Activated CD4-positive, alpha-beta T cell treated with anti-CD3 and anti-CD28 coated beads, Interleukin-2, amount 50 U/mL, for 1 hour (primary cell): Measurements from ENCODE around the gene CCL4L2.
"Not testable (repeated sequence)": the region's sequence is repeated elsewhere in the genome, so short reads cannot be mapped to it uniquely, and the experiment has no call there.

ENCODE experiments used
- DNase-seq: peaks from one replicate; pipeline ENCODE4 v3.0.0-alpha.2; 2020

The CCL4L2 gene

GRCh38 chr17:36195434-36196130, 15.3 kb upstream of the CCL4L2 start:
- DNase-seq, result no peak

- DNase-seq, result no peak
Measured at GRCh38 chr17:36196131-36196486, 14.8 kb upstream of the CCL4L2 start.

GRCh38 chr17:36197387-36197703, 13.5 kb upstream of the CCL4L2 start:
- DNase-seq, result no peak

GRCh38 chr17:36198831-36199465, 11.9 kb upstream of the CCL4L2 start:
- no peak for DNase-seq

DNA sequence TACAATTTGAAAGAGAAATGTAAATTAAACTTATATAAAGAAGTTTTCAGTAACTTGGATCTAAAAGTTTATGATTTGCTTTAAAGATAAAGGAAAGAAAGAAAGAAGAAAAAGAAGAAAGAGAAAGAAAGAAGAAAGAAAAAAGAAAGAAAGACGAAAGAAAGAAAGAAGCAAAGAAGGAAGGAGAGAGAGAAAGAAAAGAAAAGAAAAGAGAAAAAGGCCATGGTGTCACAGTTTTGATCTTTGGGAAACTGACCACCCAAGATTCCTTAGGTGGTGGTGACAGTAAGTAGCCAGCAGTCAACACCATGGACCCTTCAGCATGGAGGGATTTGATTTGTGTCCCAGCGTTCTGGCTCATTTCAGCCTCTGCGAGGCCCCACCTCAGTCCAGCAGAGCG, 9.8 kb upstream of the CCL4L2 start:
- not testable (repeated sequence) for DNase-seq

DNA sequence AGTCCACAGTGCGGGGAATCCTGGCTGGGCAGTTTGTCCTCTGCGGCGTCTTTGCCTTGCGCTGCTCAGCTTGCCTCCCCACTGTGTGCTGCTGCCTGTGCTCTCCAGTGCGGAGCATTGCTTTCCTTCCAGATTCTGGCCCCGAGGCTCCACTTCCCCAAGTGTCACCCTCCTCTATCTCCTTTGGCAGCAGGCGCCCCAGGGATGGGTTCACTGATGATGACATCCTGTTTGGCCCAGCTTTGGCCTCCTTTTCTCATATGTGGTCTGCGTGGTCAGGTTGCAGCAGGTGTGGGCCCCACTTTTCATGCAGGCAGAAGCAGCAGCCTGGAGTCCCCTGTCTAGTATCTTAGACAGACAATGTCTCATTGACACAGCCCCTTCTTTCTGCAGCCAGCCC, 9.4 kb upstream of the CCL4L2 start:
- not testable (repeated sequence) for DNase-seq

DNA sequence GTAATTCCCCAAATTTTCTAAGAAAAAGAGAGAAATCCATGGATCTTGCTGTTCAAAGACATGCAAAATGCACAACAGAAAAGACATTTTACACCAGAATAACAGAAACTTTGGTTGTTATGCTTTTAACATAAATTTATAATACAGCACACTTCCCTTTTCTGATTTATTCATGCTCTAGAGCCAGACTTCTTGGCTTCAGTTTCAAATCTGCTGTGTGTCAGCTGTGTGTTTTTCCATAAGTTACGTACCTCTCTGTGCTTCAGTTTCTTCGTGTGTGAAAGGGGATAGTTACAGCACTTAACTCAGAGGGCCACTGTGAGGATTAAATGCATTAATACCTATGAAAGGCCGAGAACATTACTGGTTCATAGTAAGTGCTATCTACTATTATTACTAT, 7.5 kb upstream of the CCL4L2 start:
- no peak for DNase-seq

- no peak for DNase-seq
Measured at GRCh38 chr17:36204724-36205500, 6.0 kb upstream of the CCL4L2 start.

GRCh38 chr17:36205637-36206485, 5.0 kb upstream of the CCL4L2 start:
- DNase-seq, result no peak

- not testable (repeated sequence) for DNase-seq
Measured at GRCh38 chr17:36206486-36206821, 4.4 kb upstream of the CCL4L2 start.

DNA sequence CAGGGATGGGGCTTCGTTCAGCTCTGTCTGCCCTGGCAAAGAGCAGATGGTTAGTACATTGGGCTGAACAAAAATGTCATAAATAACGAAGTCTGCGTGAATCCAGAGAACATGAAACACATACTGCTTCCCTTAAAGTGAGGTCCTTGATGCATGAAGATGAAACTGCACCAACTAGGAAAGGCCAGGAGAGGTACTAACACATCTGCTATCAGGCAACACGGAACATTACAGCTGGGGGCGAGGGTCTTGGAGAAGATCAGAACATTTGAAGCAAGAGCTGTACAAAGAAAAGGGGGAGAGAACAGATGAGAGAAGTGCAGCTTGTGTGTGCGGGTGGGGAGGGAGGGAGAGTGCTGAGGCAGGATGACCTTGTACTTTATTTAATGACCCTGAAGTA, 3.5 kb upstream of the CCL4L2 start:
- DNase-seq, result not testable (repeated sequence)

DNA sequence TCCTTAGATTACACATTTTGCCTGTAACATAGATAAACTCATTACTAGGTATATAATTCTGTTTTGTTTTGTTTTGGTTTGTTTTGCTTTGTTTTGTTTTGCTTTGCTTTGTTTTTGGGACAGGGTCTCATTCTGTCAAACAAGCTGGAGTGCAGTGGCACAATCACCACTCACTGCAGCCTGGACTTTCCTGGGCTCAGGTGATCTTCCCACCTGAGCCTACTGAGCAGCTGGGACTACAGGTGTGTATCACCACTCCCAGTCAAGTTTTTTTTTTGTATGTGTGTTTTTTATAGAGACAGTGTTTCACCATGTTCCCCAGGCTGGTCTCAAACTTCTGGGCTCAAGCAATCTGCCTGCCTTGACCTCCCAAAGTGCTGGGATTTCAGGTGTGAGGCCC, 1.3 kb upstream of the CCL4L2 start:
- no peak for DNase-seq

- not testable (repeated sequence) for DNase-seq
Measured at GRCh38 chr17:36211484-36212271, 815 bp downstream of the CCL4L2 start.

GRCh38 chr17:36212272-36212605, 1.4 kb downstream of the CCL4L2 start:
- no peak for DNase-seq

DNA sequence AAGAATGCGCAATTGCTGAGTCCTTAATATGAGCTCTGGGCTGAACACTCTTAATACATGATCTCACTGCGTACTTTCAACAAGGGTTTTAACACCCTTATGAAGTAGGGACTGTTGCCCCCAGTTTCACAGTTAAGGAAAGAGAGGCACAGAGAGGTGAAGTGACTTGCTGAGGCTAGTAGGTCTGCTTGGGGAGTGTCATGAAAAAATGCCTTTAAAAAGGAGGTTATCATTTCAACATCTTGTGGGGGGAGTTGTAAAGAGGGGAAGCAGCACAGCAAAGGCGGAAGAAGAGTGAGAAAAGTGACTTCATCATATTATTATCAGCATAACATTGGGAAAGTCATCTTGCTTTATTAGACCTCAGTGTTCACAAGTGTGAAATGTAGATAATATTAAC, 2.1 kb downstream of the CCL4L2 start:
- DNase-seq, result no peak

DNA sequence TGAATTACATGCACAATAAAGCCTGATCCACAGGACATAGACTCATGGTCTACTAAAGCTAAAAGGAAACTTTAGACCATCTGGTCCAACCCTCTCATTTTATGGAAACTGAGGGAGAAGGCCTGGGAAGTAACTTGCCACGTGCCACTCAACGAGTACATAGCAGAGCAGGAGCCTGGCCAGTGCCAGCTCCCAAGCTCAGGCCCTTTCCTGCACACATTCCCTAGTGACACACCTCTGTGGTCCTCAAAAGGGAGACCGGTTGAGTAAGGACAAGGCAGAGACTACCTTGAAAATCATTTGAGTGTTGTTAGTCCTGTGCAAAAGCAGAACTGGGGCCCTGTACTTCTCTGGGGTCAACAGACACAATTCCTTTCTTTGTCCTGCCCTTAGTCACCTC, 2.8 kb downstream of the CCL4L2 start:
- DNase-seq, result no peak

- no peak for DNase-seq
Measured at GRCh38 chr17:36214918-36215317, 4.1 kb downstream of the CCL4L2 start.

DNA sequence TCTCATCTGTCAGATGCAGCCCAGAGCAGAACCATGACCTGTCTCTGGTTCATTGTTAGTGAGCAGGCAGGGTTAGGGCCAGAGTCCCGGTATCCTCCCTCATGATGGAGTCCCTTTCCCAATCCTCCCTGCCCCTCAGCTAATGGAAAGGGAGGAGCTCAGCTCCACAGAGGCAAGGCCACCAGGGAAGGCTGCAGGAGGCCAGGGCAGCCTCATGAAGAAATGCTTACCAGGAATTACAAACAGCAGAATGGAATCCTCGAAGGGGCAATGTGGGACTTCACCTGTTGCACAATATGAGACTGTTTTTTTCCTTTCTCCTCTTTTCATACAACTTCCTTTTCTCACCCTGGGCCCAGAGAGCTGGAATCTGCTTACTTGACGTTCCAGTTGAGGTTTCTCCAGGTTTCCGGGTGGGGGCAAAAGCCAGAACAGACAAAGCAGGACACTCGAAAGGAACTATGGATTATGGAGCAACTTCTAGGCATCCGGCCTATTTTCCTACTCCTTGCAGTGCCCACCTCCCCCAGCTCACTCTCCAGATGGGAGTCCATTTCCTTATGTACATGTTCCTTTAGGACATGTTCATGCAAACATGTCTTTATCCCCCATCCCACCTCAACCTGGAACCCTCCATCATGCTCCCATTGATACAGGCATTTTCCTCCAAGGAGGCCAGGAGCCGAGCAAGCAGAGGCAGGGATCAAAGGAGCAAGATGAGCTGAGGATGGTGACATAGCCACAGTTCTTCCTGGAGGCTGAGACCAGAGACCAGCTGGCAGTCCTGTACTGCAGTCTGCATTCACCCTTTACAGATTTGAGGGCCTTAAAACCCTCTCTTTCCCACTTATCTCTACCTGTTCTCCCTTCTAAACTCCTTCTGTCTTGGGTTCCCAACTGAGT, 4.8 kb downstream of the CCL4L2 start:
- not testable (repeated sequence) for DNase-seq

DNA sequence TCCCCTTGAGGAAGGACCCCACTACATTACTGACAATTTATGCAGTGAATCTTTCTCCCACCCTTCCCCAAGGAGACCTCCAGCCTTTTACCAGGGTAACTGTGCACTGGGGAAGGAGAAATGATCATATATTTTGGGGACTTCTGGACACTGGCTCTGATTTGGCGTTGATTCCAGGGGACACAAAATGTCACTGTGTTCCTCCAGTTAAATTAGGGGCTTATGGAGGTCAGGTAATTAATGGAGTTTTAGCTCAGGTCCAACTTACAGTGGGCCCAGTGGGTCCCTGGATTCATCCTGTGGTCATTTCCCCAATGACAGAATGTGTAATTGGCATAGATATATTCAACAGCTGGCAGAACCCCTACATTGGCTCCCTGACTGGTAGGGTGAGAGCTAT, 8.7 kb downstream of the CCL4L2 start:
- not testable (repeated sequence) for DNase-seq

DNA sequence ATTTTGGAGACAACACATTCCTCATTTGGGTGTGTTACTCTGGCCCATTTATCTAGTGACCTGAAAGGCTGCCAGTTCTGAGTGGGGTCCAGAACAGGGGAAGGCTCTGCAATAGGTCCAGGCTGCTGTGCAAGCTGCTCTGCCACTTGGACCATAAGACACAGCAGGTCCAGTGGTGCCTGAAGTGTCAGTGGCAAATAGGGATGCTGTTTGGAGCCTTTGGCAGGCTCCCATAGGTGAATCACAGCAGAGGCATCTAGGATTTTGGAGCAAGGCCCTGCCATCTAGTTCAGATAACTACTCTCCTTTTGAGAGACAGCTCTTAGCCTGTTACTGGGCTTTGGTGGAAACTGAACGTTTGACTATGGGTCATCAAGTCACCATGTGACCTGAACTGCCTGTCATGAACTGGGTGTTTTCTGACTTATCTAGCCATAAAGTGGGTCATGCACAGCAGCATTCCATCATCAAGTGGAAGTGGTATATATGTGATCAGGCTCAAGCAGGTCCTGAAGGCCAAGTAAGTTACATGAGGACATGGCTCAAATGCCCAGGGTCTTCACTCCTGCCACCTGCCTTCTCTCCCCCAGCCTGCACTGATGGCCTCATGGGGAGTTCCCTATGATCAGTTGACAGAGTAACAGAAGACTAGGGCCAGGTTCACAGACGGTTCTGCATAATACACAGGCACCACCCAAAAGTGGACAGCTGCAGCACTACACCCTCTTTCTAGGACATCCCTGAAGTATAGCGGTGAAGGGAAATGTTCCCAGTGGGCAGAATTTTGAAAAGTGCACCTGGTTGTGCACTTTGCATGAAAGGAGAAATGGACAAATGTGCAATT, 10.1 kb downstream of the CCL4L2 start:
- DNase-seq, result not testable (repeated sequence)
